HAP-1 (cell line): ENCODE measurements around the gene FAM50B.
"Not testable (repeated sequence)": the region's sequence is repeated elsewhere in the genome, so short reads cannot be mapped to it uniquely, and the experiment has no call there.

Source experiments
- DNase-seq, 2 experiments: peaks; one replicate each; pipeline ENCODE4 v3.0.0-alpha.2; 2016 to 2020; ENCODE audit warnings: low spot score in 2 of 2
- H3K27me3 ChIP-seq: fragments of 250-450 bp; sonication (Bioruptor Pico); 2 replicates; pipeline ENCODE4 v1.5.1; 2020; ENCODE audit warnings: low read depth, mild to moderate bottlenecking, moderate library complexity
- H3K36me3 ChIP-seq: fragments of 250-450 bp; sonication (Bioruptor Pico); replicated peaks from 2 replicates; pipeline ENCODE4 v1.5.1; 2020; ENCODE audit warnings: mild to moderate bottlenecking
- H3K4me1 ChIP-seq: fragments of 250-450 bp; sonication (Bioruptor Pico); 2 replicates; pipeline ENCODE4 v1.5.1; 2020; ENCODE audit warnings: mild to moderate bottlenecking
- H3K4me3 ChIP-seq: fragments of 250-450 bp; sonication (Bioruptor Pico); 2 replicates; pipeline ENCODE4 v1.5.1; 2020; ENCODE audit warnings: mild to moderate bottlenecking, moderate library complexity
- H3K9me3 ChIP-seq: fragments of 250-450 bp; sonication (Bioruptor Pico); 2 replicates; pipeline ENCODE4 v1.5.1; 2020; ENCODE audit warnings: mild to moderate bottlenecking, moderate library complexity
- in situ Hi-C: fragments of 300-500 bp; cut with MboI; formaldehyde crosslinking; loops from 3 replicates; pipeline ENCODE4 v1.14.3; 2020; ENCODE audit warnings: low sequenced_read_pairs, inconsistent platforms, mixed read lengths

Gene FAM50B

GRCh38 chr6:3849681-3850450 lies 693 bp downstream of the FAM50B start:
- DNase-seq, result no peak
- in situ Hi-C loops, result no loop called here
- Histone ChIP-seq H3K36me3 (no peaks in the 10 kb centered on the region), H3K9me3 (no peaks in the 10 kb centered on the region), H3K4me3 (no peak overlapping the region), H3K4me1 (no peaks in the 10 kb centered on the region), H3K27me3 (no peaks in the 10 kb centered on the region)

GRCh38 chr6:3850451-3851203 lies 1.5 kb downstream of the FAM50B start:
- Histone ChIP-seq H3K9me3 (no peaks in the 10 kb centered on the region), H3K4me1 (no peaks in the 10 kb centered on the region), H3K27me3 (no peaks in the 10 kb centered on the region), H3K4me3 (no peak overlapping the region), H3K36me3 (no peaks in the 10 kb centered on the region)
- in situ Hi-C loops, result no loop called here
- no peak for DNase-seq

GRCh38 chr6:3851839-3852238 lies 2.7 kb downstream of the FAM50B start:
- Histone ChIP-seq H3K9me3 (no peaks in the 10 kb centered on the region), H3K27me3 (no peaks in the 10 kb centered on the region), H3K4me1 (no peaks in the 10 kb centered on the region), H3K4me3 (no peak overlapping the region), H3K36me3 (no peaks in the 10 kb centered on the region)
- in situ Hi-C loops, result no loop called here
- no peak for DNase-seq

- H3K36me3 ChIP-seq, result no peaks in the 10 kb centered on the region
- no peaks in the 10 kb centered on the region for H3K4me1 ChIP-seq
- DNase-seq, result no peak
- no peaks in the 10 kb centered on the region for H3K9me3 ChIP-seq
- no peak overlapping the region for H3K4me3 ChIP-seq
- no peaks in the 10 kb centered on the region for H3K27me3 ChIP-seq
- in situ Hi-C loops, result no loop called here
Observed at GRCh38 chr6:3852391-3852790, 3.2 kb downstream of the FAM50B start.

- no peaks in the 10 kb centered on the region for H3K36me3 ChIP-seq
- no peak for DNase-seq
- H3K9me3 ChIP-seq, result no peaks in the 10 kb centered on the region
- H3K4me3 ChIP-seq, result no peak overlapping the region
- no peaks in the 10 kb centered on the region for H3K4me1 ChIP-seq
- in situ Hi-C loops, result no loop called here
- no peaks in the 10 kb centered on the region for H3K27me3 ChIP-seq
Observed at GRCh38 chr6:3855866-3856265, 6.7 kb downstream of the FAM50B start.

- Histone ChIP-seq H3K27me3 (no peaks in the 10 kb centered on the region), H3K36me3 (no peaks in the 10 kb centered on the region), H3K4me1 (no peaks in the 10 kb centered on the region), H3K9me3 (no peaks in the 10 kb centered on the region), H3K4me3 (no peak overlapping the region)
- in situ Hi-C loops, result no loop called here
- DNase-seq, result no peak
Observed at GRCh38 chr6:3856576-3856975, 7.4 kb downstream of the FAM50B start.

- Histone ChIP-seq H3K4me1 (no peaks in the 10 kb centered on the region), H3K9me3 (no peaks in the 10 kb centered on the region), H3K4me3 (no peak overlapping the region), H3K27me3 (no peaks in the 10 kb centered on the region), H3K36me3 (no peaks in the 10 kb centered on the region)
- in situ Hi-C loops, result no loop called here
- no peak for DNase-seq
Observed at GRCh38 chr6:3857468-3858456, 8.6 kb downstream of the FAM50B start.

GRCh38 chr6:3859878-3860552 lies 10.8 kb downstream of the FAM50B start:
- no peaks in the 10 kb centered on the region for H3K9me3 ChIP-seq
- H3K27me3 ChIP-seq, result no peaks in the 10 kb centered on the region
- DNase-seq, result no peak
- H3K4me1 ChIP-seq, result no peaks in the 10 kb centered on the region
- no peaks in the 10 kb centered on the region for H3K36me3 ChIP-seq
- in situ Hi-C loops, result no loop called here
- H3K4me3 ChIP-seq, result no peak overlapping the region

- H3K4me1 ChIP-seq, result no peaks in the 10 kb centered on the region
- no peaks in the 10 kb centered on the region for H3K27me3 ChIP-seq
- no peaks in the 10 kb centered on the region for H3K36me3 ChIP-seq
- no peaks in the 10 kb centered on the region for H3K9me3 ChIP-seq
- in situ Hi-C loops, result no loop called here
- DNase-seq, result no peak
- no peak overlapping the region for H3K4me3 ChIP-seq
Observed at GRCh38 chr6:3861424-3861823, 12.3 kb downstream of the FAM50B start.

GRCh38 chr6:3862038-3862437 lies 12.9 kb downstream of the FAM50B start:
- H3K4me1 ChIP-seq, result no peaks in the 10 kb centered on the region
- in situ Hi-C loops, result no loop called here
- H3K27me3 ChIP-seq, result no peaks in the 10 kb centered on the region
- H3K4me3 ChIP-seq, result no peak overlapping the region
- H3K9me3 ChIP-seq, result no peaks in the 10 kb centered on the region
- no peak for DNase-seq
- H3K36me3 ChIP-seq, result no peaks in the 10 kb centered on the region

- H3K36me3 ChIP-seq, DNase-seq, H3K4me3 ChIP-seq, H3K4me1 ChIP-seq, in situ Hi-C loops, H3K27me3 ChIP-seq, H3K9me3 ChIP-seq: not testable (repeated sequence)
Observed at GRCh38 chr6:3863322-3863721, 14.1 kb downstream of the FAM50B start.

- in situ Hi-C loops, result no loop called here
- no peaks in the 10 kb centered on the region for H3K36me3 ChIP-seq
- H3K9me3 ChIP-seq, result no peaks in the 10 kb centered on the region
- H3K27me3 ChIP-seq, result no peaks in the 10 kb centered on the region
- DNase-seq, result no peak
- H3K4me1 ChIP-seq, result no peaks in the 10 kb centered on the region
- no peak overlapping the region for H3K4me3 ChIP-seq
Observed at GRCh38 chr6:3865463-3865862, 16.3 kb downstream of the FAM50B start.
